NCI-H1930 (cell line): ENCODE results near the gene NUDT16L1.
"Not testable (repeated sequence)": the region's sequence is repeated elsewhere in the genome, so short reads cannot be mapped to it uniquely, and the experiment has no call there.

Experiments
- DNase-seq, 2 experiments: peaks; one replicate each; lab custom pipeline; 2025; lab: John Stamatoyannopoulos, UW

NUDT16L1 gene

GRCh38 chr16:4718466-4718865, 25.1 kb downstream of the NUDT16L1 start:
- no peak for DNase-seq

GRCh38 chr16:4723071-4723767, 29.9 kb downstream of the NUDT16L1 start:
- no peak for DNase-seq

- no peak for DNase-seq
Measured at GRCh38 chr16:4724661-4725270, 31.4 kb downstream of the NUDT16L1 start.

- DNase-seq = no peak
Measured at GRCh38 chr16:4726616-4727015, 33.3 kb downstream of the NUDT16L1 start.

GRCh38 chr16:4728676-4729075, 35.3 kb downstream of the NUDT16L1 start:
- DNase-seq = no peak

GRCh38 chr16:4729876-4730275, 36.5 kb downstream of the NUDT16L1 start:
- DNase-seq = no peak

- DNase-seq = no peak
Measured at GRCh38 chr16:4733211-4733742, 39.9 kb downstream of the NUDT16L1 start.

GRCh38 chr16:4733747-4734062, 40.3 kb downstream of the NUDT16L1 start:
- DNase-seq = peak in 1 of 2 experiments; percentile 47

GRCh38 chr16:4734063-4734729, 40.8 kb downstream of the NUDT16L1 start, which contains the start of the genes ANKS3 and DNAAF8:
ANKS3 (minus strand) TSS chr16:4734271; CDS start chr16:4730149, 4,122 bp downstream.
DNAAF8 (plus strand) TSS chr16:4734537; CDS start chr16:4736515, 1,978 bp downstream.
- DNase-seq = peak; percentile 93 to 95

- peak; percentile 71 to 79 for DNase-seq
Measured at GRCh38 chr16:4734730-4735535, 41.6 kb downstream of the NUDT16L1 start.

GRCh38 chr16:4736546-4736945, 43.2 kb downstream of the NUDT16L1 start:
- DNase-seq = no peak

- DNase-seq = no peak
Measured at GRCh38 chr16:4737545-4737944, 44.2 kb downstream of the NUDT16L1 start.

GRCh38 chr16:4738370-4738769, 45.0 kb downstream of the NUDT16L1 start:
- not testable (repeated sequence) for DNase-seq

GRCh38 chr16:4743226-4743878, 50.0 kb downstream of the NUDT16L1 start:
- DNase-seq = no peak

- no peak for DNase-seq
Measured at GRCh38 chr16:4744555-4745273, 51.4 kb downstream of the NUDT16L1 start.

GRCh38 chr16:4745274-4745569, 51.9 kb downstream of the NUDT16L1 start:
- DNase-seq = no peak
